NB4 (cell line): Measurements from ENCODE around the gene FAM228A.

Experiments
- CTCF ChIP-seq: IDR thresholded peaks from one replicate; pipeline ENCODE4 v1.5.1; 2012; ENCODE audit warnings: low read depth, low read length
- POLR2A ChIP-seq: IDR thresholded peaks from 2 replicates; pipeline ENCODE4 v1.6.1; 2011; ENCODE audit warnings: mild to moderate bottlenecking; ENCODE audit not compliant: insufficient read length; ENCODE audit errors: extremely low read depth
- TF ChIP-seq, protein P1 (sequence below): IDR thresholded peaks from 2 replicates; pipeline ENCODE4 v1.6.1; 2011; ENCODE audit warnings: low read depth, low read length

DNA sequence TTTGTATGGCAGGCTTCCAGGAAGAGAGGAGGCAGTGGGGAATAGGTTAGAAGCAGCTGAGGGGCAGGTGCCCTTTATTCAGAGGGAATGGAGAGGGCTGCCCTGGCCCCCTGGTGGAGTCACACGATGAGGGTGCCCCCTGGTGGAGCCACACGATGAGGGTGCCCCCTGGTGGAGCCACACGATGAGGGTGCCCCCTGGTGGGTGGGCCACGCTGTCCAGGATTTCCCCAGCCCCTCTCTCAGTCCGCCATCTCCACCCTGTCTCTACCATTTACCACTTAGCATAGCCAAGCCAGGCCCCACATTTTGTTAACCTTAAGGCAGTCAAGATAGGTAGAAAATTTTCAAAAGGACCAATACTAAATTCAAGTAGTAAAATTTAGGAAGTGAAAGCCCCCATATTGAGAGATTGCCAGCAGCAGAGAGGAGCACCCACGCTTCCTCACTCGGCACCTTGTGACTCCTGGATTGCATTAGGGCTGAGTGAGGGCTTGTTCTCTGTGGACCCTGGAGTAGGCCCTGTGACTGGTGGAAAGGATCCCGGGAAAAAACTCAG, 10.4 kb upstream of the FAM228A start:
- TF ChIP-seq CTCF: peak; percentile 96
- TF ChIP-seq POLR2A: no peak
- TF ChIP-seq, protein P1, sequence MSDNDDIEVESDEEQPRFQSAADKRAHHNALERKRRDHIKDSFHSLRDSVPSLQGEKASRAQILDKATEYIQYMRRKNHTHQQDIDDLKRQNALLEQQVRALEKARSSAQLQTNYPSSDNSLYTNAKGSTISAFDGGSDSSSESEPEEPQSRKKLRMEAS: peak; percentile 45; the same call in 1 of the 2 replicates
